Left ventricle myocardium inferior (tissue), 1 donor: ENCODE data around the gene KIF1C. TPM values are rescaled to one million over a fixed set of nuclear protein-coding genes. Genes with fewer than 3 reads are reported as not detected.
A peak's percentile ranks its signal among the peaks of the same experiment; 100 is the strongest.

Experiments
- DNase-seq: peaks from one replicate; pipeline ENCODE4 v3.0.0-alpha.2; 2020
- H3K27ac ChIP-seq: fragments of 200-600 bp; replicated peaks from 2 replicates; pipeline ENCODE4 v1.8.0; 2021
- H3K27me3 ChIP-seq: fragments of 200-600 bp; 2 replicates; pipeline ENCODE4 v1.8.0; 2021; ENCODE audit warnings: low read depth
- H3K36me3 ChIP-seq: fragments of 200-600 bp; 2 replicates; pipeline ENCODE4 v1.8.0; 2021
- H3K4me1 ChIP-seq: fragments of 200-600 bp; 2 replicates; pipeline ENCODE4 v1.8.0; 2021
- H3K4me3 ChIP-seq: fragments of 200-600 bp; 2 replicates; pipeline ENCODE4 v1.8.0; 2021; ENCODE audit warnings: mild to moderate bottlenecking, moderate library complexity
- H3K9me3 ChIP-seq: fragments of 200-600 bp; replicated peaks from 2 replicates; pipeline ENCODE4 v1.8.0; 2021
- CTCF ChIP-seq: fragments of 200-600 bp; IDR thresholded peaks from 2 replicates; pipeline ENCODE4 v1.8.0; 2021; ENCODE audit warnings: antibody characterized with exemption, mild to moderate bottlenecking, borderline replicate concordance
- intact Hi-C: fragments of 100-400 bp; cut with micrococcal nuclease; formaldehyde crosslinking; loops from one replicate; pipeline ENCODE4 v1.11.0; 2022
- total RNA-seq: library from RNA; stranded (reverse); fragmentation: NEBNext Ultra II Directional; extraction: Animal tissue kit (Norgen Biotek cat#: 25700); gene quantifications from one replicate; pipeline ENCODE4 v1.2.1, GENCODE V29; 2021
- donor health status: DM: no; HTN: yes; CAD: no; lungs with severe emphysema.

The KIF1C gene
- total RNA-seq, 1 donor from 2014 or later, result 686 TPM

- Histone ChIP-seq H3K9me3 (no peaks in the 10 kb centered on the region), H3K36me3 (no peaks in the 10 kb centered on the region), H3K27me3 (peaks cover 27% of the 10 kb centered on the region), H3K4me1 (peaks cover 14% of the 10 kb centered on the region), H3K4me3 (no peak overlapping the region), H3K27ac (no peak overlapping the region)
- no peak for DNase-seq
- no peak for TF ChIP-seq CTCF
- intact Hi-C loops, result no loop called here
Measured at GRCh38 chr17:5033352-5034015, 35.7 kb downstream of the KIF1C start.

GRCh38 chr17:5034063-5034462 is 36.3 kb downstream of the KIF1C start:
- DNase-seq, result no peak
- H3K27ac ChIP-seq, result no peak overlapping the region
- TF ChIP-seq CTCF, result no peak
- H3K36me3 ChIP-seq, result no peaks in the 10 kb centered on the region
- no peak overlapping the region for H3K4me3 ChIP-seq
- intact Hi-C loops, result no loop called here
- peaks cover 27% of the 10 kb centered on the region for H3K27me3 ChIP-seq
- H3K4me1 ChIP-seq, result peaks cover 14% of the 10 kb centered on the region
- no peaks in the 10 kb centered on the region for H3K9me3 ChIP-seq

- Histone ChIP-seq H3K27me3 (peaks cover 27% of the 10 kb centered on the region), H3K36me3 (no peaks in the 10 kb centered on the region), H3K4me1 (peaks cover 12% of the 10 kb centered on the region), H3K9me3 (no peaks in the 10 kb centered on the region), H3K4me3 (no peak overlapping the region), H3K27ac (no peak overlapping the region)
- DNase-seq, result no peak
- intact Hi-C loops, result no loop called here
- no peak for TF ChIP-seq CTCF
Measured at GRCh38 chr17:5034651-5035050, 36.9 kb downstream of the KIF1C start.

- H3K9me3 ChIP-seq, result no peaks in the 10 kb centered on the region
- DNase-seq, result no peak
- no peak within 1 kb of the TSS for H3K27ac ChIP-seq
- TF ChIP-seq CTCF, result no peak
- intact Hi-C loops, result no loop called here
- peaks cover 27% of the 10 kb centered on the region for H3K27me3 ChIP-seq
- peaks cover 10% of the 10 kb centered on the region for H3K4me1 ChIP-seq
- peak within 1 kb of the TSS; percentile 48 for H3K4me3 ChIP-seq
- H3K36me3 ChIP-seq, result no peaks in the 10 kb centered on the region
Measured at GRCh38 chr17:5035315-5035714, 37.6 kb downstream of the KIF1C start, which contains the start of gene SLC52A1. SLC52A1 (minus strand) TSS chr17:5035426; CDS start chr17:5034606, 820 bp downstream.

- Histone ChIP-seq H3K27ac (no peak overlapping the region), H3K9me3 (no peaks in the 10 kb centered on the region), H3K4me1 (no peaks in the 10 kb centered on the region), H3K4me3 (no peak overlapping the region), H3K27me3 (peaks cover 1% of the 10 kb centered on the region), H3K36me3 (no peaks in the 10 kb centered on the region)
- DNase-seq, result no peak
- no peak for TF ChIP-seq CTCF
- intact Hi-C loops, result no loop called here
Measured at GRCh38 chr17:5042157-5043022, 44.6 kb downstream of the KIF1C start.
